WTC11 (cell line): ENCODE data around the gene GSTA1.

Experiments used
- AFF4 ChIP-seq: sonication (generic); formaldehyde crosslinking; IDR thresholded peaks from 2 replicates; pipeline ENCODE4 v1.8.1; 2023; ENCODE audit warnings: mild to moderate bottlenecking, missing genetic modification reagents, borderline replicate concordance
- CTCF ChIP-seq: fragments of 200-600 bp; IDR thresholded peaks from 2 replicates; pipeline ENCODE4 v1.8.0; 2022; ENCODE audit warnings: antibody characterized with exemption
- GABPB1 ChIP-seq: sonication (generic); formaldehyde crosslinking; IDR thresholded peaks from 2 replicates; pipeline ENCODE4 v1.8.1; 2023; ENCODE audit warnings: mild to moderate bottlenecking, missing genetic modification reagents
- KAT7 ChIP-seq: sonication (generic); formaldehyde crosslinking; IDR thresholded peaks from 2 replicates; pipeline ENCODE4 v1.8.1; 2023; ENCODE audit warnings: missing genetic modification reagents, mild to moderate bottlenecking, borderline replicate concordance
- MAX ChIP-seq: sonication (generic); formaldehyde crosslinking; IDR thresholded peaks from 2 replicates; pipeline ENCODE4 v1.8.0; 2022; ENCODE audit warnings: mild to moderate bottlenecking, missing genetic modification reagents
- MXD4 ChIP-seq: fragments of 250-450 bp; sonication (Bioruptor Pico); IDR thresholded peaks from 2 replicates; pipeline ENCODE4 v1.8.0; 2021; ENCODE audit warnings: mild to moderate bottlenecking, moderate library complexity, borderline replicate concordance
- SMAD4 ChIP-seq: sonication (generic); formaldehyde crosslinking; IDR thresholded peaks from 2 replicates; pipeline ENCODE4 v1.8.0; 2022; ENCODE audit warnings: mild to moderate bottlenecking, missing genetic modification reagents
- SP1 ChIP-seq: sonication (generic); formaldehyde crosslinking; conservative IDR thresholded peaks from 2 replicates; pipeline ENCODE4 v1.8.1; 2022; ENCODE audit warnings: missing genetic modification reagents
- TCF7 ChIP-seq: sonication (generic); formaldehyde crosslinking; IDR thresholded peaks from 2 replicates; pipeline ENCODE4 v1.8.0; 2022; ENCODE audit warnings: mild to moderate bottlenecking, low read depth, missing genetic modification reagents, moderate library complexity
- USF1 ChIP-seq: sonication (generic); formaldehyde crosslinking; IDR thresholded peaks from 2 replicates; pipeline ENCODE4 v1.8.0; 2022; ENCODE audit warnings: mild to moderate bottlenecking, missing genetic modification reagents
- USF2 ChIP-seq: sonication (generic); formaldehyde crosslinking; IDR thresholded peaks from 2 replicates; pipeline ENCODE4 v1.8.1; 2023; ENCODE audit warnings: mild to moderate bottlenecking, missing genetic modification reagents, moderate library complexity

GRCh38 chr6:52787917-52788316, 15.7 kb downstream of the GSTA1 start:
- TF ChIP-seq AFF4 (CRISPR knock-in tag): no peak
- TF ChIP-seq SP1 (CRISPR knock-in tag): no peak
- TF ChIP-seq CTCF: no peak
- no peak for TF ChIP-seq SMAD4 (CRISPR knock-in tag)
- no peak for TF ChIP-seq KAT7 (CRISPR knock-in tag)
- no peak for TF ChIP-seq USF1
- TF ChIP-seq MAX (CRISPR knock-in tag): no peak
- no peak for TF ChIP-seq USF2
- no peak for TF ChIP-seq MXD4 (CRISPR knock-in tag)
- no peak for TF ChIP-seq TCF7 (CRISPR knock-in tag)
- TF ChIP-seq GABPB1 (CRISPR knock-in tag): no peak
